Mesenchymal stem cell (in vitro differentiated cells and primary cell): ENCODE results near the gene CX3CL1.

Source experiments
- DNase-seq: peaks from one replicate; pipeline ENCODE4 v3.0.0-alpha.2; 2013
- H2AFZ ChIP-seq: one replicate; pipeline ENCODE4 v1.6.1; 2013; ENCODE audit warnings: low read depth, mild to moderate bottlenecking, control low read depth, inconsistent platforms, low read length, moderate library complexity
- H2AK5ac ChIP-seq: 2 replicates; pipeline ENCODE4 v1.6.1; 2013; ENCODE audit warnings: low read length, moderate library complexity, mild to moderate bottlenecking, inconsistent platforms; ENCODE audit not compliant: severe bottlenecking
- H2BK120ac ChIP-seq: one replicate; pipeline ENCODE4 v1.6.1; 2013; ENCODE audit warnings: low read depth, mild to moderate bottlenecking, inconsistent platforms, low read length, moderate library complexity
- H2BK12ac ChIP-seq, 2 experiments: one replicate each; pipeline ENCODE4 v1.6.1; 2013; ENCODE audit warnings: inconsistent platforms in 2 of 2, low read length in 2 of 2, mild to moderate bottlenecking in 2 of 2, moderate library complexity in 2 of 2, control low read depth in 1 of 2
- H2BK15ac ChIP-seq: one replicate; pipeline ENCODE4 v1.6.1; 2013; ENCODE audit warnings: mild to moderate bottlenecking, low read depth, inconsistent platforms; ENCODE audit not compliant: poor library complexity, severe bottlenecking
- H2BK5ac ChIP-seq: 2 replicates; pipeline ENCODE4 v1.6.1; 2013; ENCODE audit warnings: low read depth, mild to moderate bottlenecking, low read length, control low read depth, inconsistent platforms; ENCODE audit not compliant: poor library complexity, severe bottlenecking
- H3K14ac ChIP-seq, 2 experiments: one replicate each; pipeline ENCODE4 v1.6.1; 2013; ENCODE audit warnings: inconsistent platforms in 2 of 2, low read length in 2 of 2, control low read depth in 1 of 2, mild to moderate bottlenecking in 1 of 2, moderate library complexity in 1 of 2
- H3K18ac ChIP-seq, 2 experiments: one replicate each; pipeline ENCODE4 v1.6.1; 2013; ENCODE audit warnings: inconsistent platforms in 2 of 2, low read length in 2 of 2, control low read depth in 1 of 2, low read depth in 1 of 2, mild to moderate bottlenecking in 1 of 2
- H3K23ac ChIP-seq, 2 experiments: one replicate each; pipeline ENCODE4 v1.6.1; 2013; ENCODE audit warnings: inconsistent platforms in 2 of 2, low read length in 2 of 2, mild to moderate bottlenecking in 2 of 2, moderate library complexity in 2 of 2, control low read depth in 1 of 2
- H3K27ac ChIP-seq: 2 replicates; pipeline ENCODE4 v1.5.1; 2013; ENCODE audit warnings: mild to moderate bottlenecking, moderate library complexity, low read length, control low read depth, inconsistent platforms; ENCODE audit not compliant: poor library complexity, severe bottlenecking
- H3K27me3 ChIP-seq, 2 experiments: 2 replicates each; pipeline versions ENCODE4 v1.6.1 to v1.7.0; 2013; ENCODE audit warnings: low read length in 2 of 2, mild to moderate bottlenecking in 2 of 2, moderate library complexity in 2 of 2, control low read depth in 1 of 2, inconsistent platforms in 1 of 2; ENCODE audit not compliant: control insufficient read depth in 1 of 2, insufficient read depth in 1 of 2
- H3K36me3 ChIP-seq, 2 experiments: 2 replicates each; pipeline versions ENCODE4 v1.6.1 to v1.7.0; 2013; ENCODE audit warnings: low read length in 2 of 2, control low read depth in 1 of 2, inconsistent platforms in 1 of 2, low read depth in 1 of 2, mild to moderate bottlenecking in 1 of 2; ENCODE audit not compliant: insufficient read depth in 2 of 2, control insufficient read depth in 1 of 2
- H3K4ac ChIP-seq, 2 experiments: one replicate each; pipeline ENCODE4 v1.6.1; 2013; ENCODE audit warnings: inconsistent platforms in 2 of 2, low read length in 2 of 2, mild to moderate bottlenecking in 2 of 2, moderate library complexity in 2 of 2, control low read depth in 1 of 2, low read depth in 1 of 2
- H3K4me1 ChIP-seq: 2 replicates; pipeline ENCODE4 v1.6.1; 2013; ENCODE audit warnings: low read depth, low read length, control low read depth; ENCODE audit not compliant: control insufficient read depth, insufficient read depth
- H3K4me2 ChIP-seq: 2 replicates; pipeline ENCODE4 v1.6.1; 2013; ENCODE audit warnings: low read length, mild to moderate bottlenecking, inconsistent platforms; ENCODE audit not compliant: poor library complexity, severe bottlenecking
- H3K4me3 ChIP-seq, 2 experiments: 2 replicates each; pipeline versions ENCODE4 v1.5.1 to v1.7.0; 2013; ENCODE audit warnings: low read length in 2 of 2, mild to moderate bottlenecking in 2 of 2, control low read depth in 1 of 2, low read depth in 1 of 2; ENCODE audit not compliant: insufficient read depth in 1 of 2
- H3K79me1 ChIP-seq: replicated peaks from 2 replicates; pipeline ENCODE4 v1.6.1; 2013; ENCODE audit warnings: mild to moderate bottlenecking, control low read depth, low read length, inconsistent platforms; ENCODE audit not compliant: poor library complexity, severe bottlenecking
- H3K9ac ChIP-seq: 2 replicates; pipeline ENCODE4 v1.7.0; 2013; ENCODE audit warnings: mild to moderate bottlenecking, low read length, moderate library complexity
- H3K9me3 ChIP-seq: 2 replicates; pipeline ENCODE4 v1.7.0; 2013; ENCODE audit warnings: mild to moderate bottlenecking, low read length; ENCODE audit not compliant: control insufficient read depth
- H4K8ac ChIP-seq: one replicate; pipeline ENCODE4 v1.6.1; 2013; ENCODE audit warnings: inconsistent platforms, mild to moderate bottlenecking, low read length, moderate library complexity
- H4K91ac ChIP-seq: one replicate; pipeline ENCODE4 v1.6.1; 2013; ENCODE audit warnings: mild to moderate bottlenecking, low read length, inconsistent platforms
- WGBS: methylation state at CpG from one replicate; pipeline ENCODE4 v1.1.7; 2013; ENCODE audit warnings: mixed read lengths; 5-methylcytosine and 5-hydroxymethylcytosine counted together

CX3CL1 gene

GRCh38 chr16:57385083-57385482 lies 12.8 kb downstream of the CX3CL1 start:
- 76% methylated on average over 5 of the region's 5 CpGs for WGBS
- H3K79me1 ChIP-seq: peaks cover 17% of the 10 kb centered on the region
- no peak overlapping the region for H4K91ac ChIP-seq
- H3K27ac ChIP-seq: no peak overlapping the region
- H3K4me3 ChIP-seq: no peak overlapping the region
- H2BK120ac ChIP-seq: no peak overlapping the region
- H2BK12ac ChIP-seq: no peak overlapping the region
- H3K23ac ChIP-seq: no peak overlapping the region
- H3K9me3 ChIP-seq: no peaks in the 10 kb centered on the region
- no peak overlapping the region for H2AFZ ChIP-seq
- no peak overlapping the region for H3K4me2 ChIP-seq
- no peak overlapping the region for H3K9ac ChIP-seq
- peaks cover 0 to 35% of the 10 kb centered on the region in 2 experiments for H3K36me3 ChIP-seq
- H3K14ac ChIP-seq: no peak overlapping the region
- no peak overlapping the region for H3K4ac ChIP-seq
- H2BK15ac ChIP-seq: no peak overlapping the region
- no peak for DNase-seq
- H3K27me3 ChIP-seq: peaks cover under 1 to 25% of the 10 kb centered on the region in 2 experiments
- H3K4me1 ChIP-seq: peaks cover 23% of the 10 kb centered on the region
- H2AK5ac ChIP-seq: no peak overlapping the region
- H3K18ac ChIP-seq: no peak overlapping the region
- H2BK5ac ChIP-seq: no peak overlapping the region
- no peak overlapping the region for H4K8ac ChIP-seq

GRCh38 chr16:57386381-57386951 lies 14.2 kb downstream of the CX3CL1 start:
- Histone ChIP-seq H3K4me2 (no peak overlapping the region), H2BK5ac (no peak overlapping the region), H3K9me3 (no peaks in the 10 kb centered on the region), H4K91ac (no peak overlapping the region), H2BK12ac (no peak overlapping the region), H2BK120ac (no peak overlapping the region), H3K4me1 (peaks cover 20% of the 10 kb centered on the region), H3K18ac (no peak overlapping the region), H3K36me3 (peaks cover 0 to 23% of the 10 kb centered on the region in 2 experiments), H3K27me3 (peaks cover 14 to 25% of the 10 kb centered on the region in 2 experiments), H3K14ac (no peak overlapping the region), H3K23ac (no peak overlapping the region), H3K9ac (no peak overlapping the region), H3K4ac (peak overlapping the region in 1 of 2 experiments; percentile 6), H3K27ac (no peak overlapping the region), H2AK5ac (no peak overlapping the region), H2BK15ac (no peak overlapping the region), H3K4me3 (no peak overlapping the region), H3K79me1 (peaks cover 11% of the 10 kb centered on the region), H2AFZ (no peak overlapping the region), H4K8ac (no peak overlapping the region)
- 91% methylated on average over 5 of the region's 5 CpGs for WGBS
- peak; percentile 71 for DNase-seq

GRCh38 chr16:57387598-57388354 lies 15.5 kb downstream of the CX3CL1 start:
- H3K27ac ChIP-seq: no peak overlapping the region
- no peak overlapping the region for H3K14ac ChIP-seq
- H4K8ac ChIP-seq: no peak overlapping the region
- H3K4me1 ChIP-seq: peaks cover 20% of the 10 kb centered on the region
- H3K4ac ChIP-seq: no peak overlapping the region
- no peak overlapping the region for H2BK15ac ChIP-seq
- H2BK12ac ChIP-seq: no peak overlapping the region
- peaks cover 2% of the 10 kb centered on the region for H3K79me1 ChIP-seq
- H3K9ac ChIP-seq: no peak overlapping the region
- H3K4me3 ChIP-seq: no peak overlapping the region
- WGBS: 63% methylated on average over 3 of the region's 3 CpGs
- no peak overlapping the region for H2BK120ac ChIP-seq
- no peak overlapping the region for H4K91ac ChIP-seq
- no peak overlapping the region for H2AK5ac ChIP-seq
- H2BK5ac ChIP-seq: no peak overlapping the region
- no peaks in the 10 kb centered on the region for H3K9me3 ChIP-seq
- H3K18ac ChIP-seq: no peak overlapping the region
- H3K23ac ChIP-seq: no peak overlapping the region
- peaks cover 0 to 10% of the 10 kb centered on the region in 2 experiments for H3K36me3 ChIP-seq
- no peak for DNase-seq
- peaks cover 23 to 27% of the 10 kb centered on the region in 2 experiments for H3K27me3 ChIP-seq
- H3K4me2 ChIP-seq: no peak overlapping the region
- no peak overlapping the region for H2AFZ ChIP-seq

- DNase-seq: no peak
- Histone ChIP-seq H2BK15ac (no peak overlapping the region), H3K27ac (no peak overlapping the region), H3K23ac (no peak overlapping the region), H2BK5ac (no peak overlapping the region), H2BK12ac (no peak overlapping the region), H3K27me3 (peaks cover 23 to 30% of the 10 kb centered on the region in 2 experiments), H3K9ac (no peak overlapping the region), H4K8ac (no peak overlapping the region), H2BK120ac (no peak overlapping the region), H3K79me1 (no peaks in the 10 kb centered on the region), H3K4me1 (peaks cover 15% of the 10 kb centered on the region), H3K9me3 (no peaks in the 10 kb centered on the region), H4K91ac (no peak overlapping the region), H3K18ac (no peak overlapping the region), H2AFZ (no peak overlapping the region), H2AK5ac (no peak overlapping the region), H3K4me2 (no peak overlapping the region), H3K36me3 (peaks cover 0 to 2% of the 10 kb centered on the region in 2 experiments), H3K4ac (no peak overlapping the region), H3K4me3 (no peak overlapping the region), H3K14ac (no peak overlapping the region)
- WGBS: 89% methylated on average over 7 of the region's 7 CpGs
These were observed 16.2 kb downstream of the CX3CL1 start for GRCh38 chr16:57388359-57389086.
